ENCODE measurements around the gene PELO. TPM values are rescaled to one million over a fixed set of nuclear protein-coding genes. Genes with fewer than 3 reads are reported as not detected.
A peak's percentile ranks its signal among the peaks of the same experiment; 100 is the strongest.

The PELO gene
- total and polyA plus RNA-seq, 2 donors from 2014 or later, result 29.6 to 38.7 TPM

GRCh38 chr5:52789851-52790250, 2.1 kb downstream of the PELO start:
- Histone ChIP-seq H3K4me3 (ENCODE audit: low read length in 3 of 3) (peak overlapping the region; percentile 77 to 89 (median 84)), H3K9ac (ENCODE audit: low read length in 3 of 3) (peak overlapping the region; percentile 30 to 75 (median 71)), H3K27ac (ENCODE audit: low read depth in 2 of 2, low read length in 2 of 2) (peak overlapping the region in 1 of 2 donors; percentile 95), H3K9me3 (ENCODE audit: control insufficient read depth in 2 of 3, insufficient read depth in 1 of 3, low read length in 3 of 3) (no peaks in the 10 kb centered on the region), H3K27me3 (ENCODE audit: control insufficient read depth, insufficient read depth, low read length) (no peaks in the 10 kb centered on the region), H3K36me3 (ENCODE audit: control insufficient read depth in 2 of 3, insufficient read depth in 3 of 3, low read length in 3 of 3) (no peaks in the 10 kb centered on the region), H3K4me1 (ENCODE audit: control insufficient read depth in 2 of 3, insufficient read depth in 2 of 3, low read depth in 1 of 3, low read length in 3 of 3) (peaks cover 0 to 8% (median 0%) of the 10 kb centered on the region in 3 donors)
- DNase-seq, result no peak
- intact Hi-C loops (cut with DNase I), result loop anchor here (10.0 kb wide), 1 partner anchor 115 kb away; no protein-coding TSS in a partner anchor
- FAIRE-seq, result no peak
- no peak for TF ChIP-seq CTCF (IDR thresholded peaks at IDR 0.05; ENCODE audit: borderline replicate concordance, extremely low read depth, insufficient read depth)

- Histone ChIP-seq H3K9ac (ENCODE audit: low read length in 3 of 3) (no peak overlapping the region), H3K27me3 (ENCODE audit: control insufficient read depth, insufficient read depth, low read length) (no peaks in the 10 kb centered on the region), H3K27ac (ENCODE audit: low read depth in 2 of 2, low read length in 2 of 2) (peak overlapping the region in 1 of 2 donors; percentile 3), H3K4me3 (ENCODE audit: low read length in 3 of 3) (peak overlapping the region in 2 of 3 donors; percentile 14 to 77), H3K36me3 (ENCODE audit: control insufficient read depth in 2 of 3, insufficient read depth in 3 of 3, low read length in 3 of 3) (no peaks in the 10 kb centered on the region), H3K4me1 (ENCODE audit: control insufficient read depth in 2 of 3, insufficient read depth in 2 of 3, low read depth in 1 of 3, low read length in 3 of 3) (peaks cover 0 to 8% (median 0%) of the 10 kb centered on the region in 3 donors), H3K9me3 (ENCODE audit: control insufficient read depth in 2 of 3, insufficient read depth in 1 of 3, low read length in 3 of 3) (no peaks in the 10 kb centered on the region)
- DNase-seq (no peak), FAIRE-seq (no peak)
- intact Hi-C loops (cut with DNase I), result no loop called here
- TF ChIP-seq CTCF (IDR thresholded peaks at IDR 0.05; ENCODE audit: borderline replicate concordance, extremely low read depth, insufficient read depth), result no peak
These were observed 3.6 kb downstream of the PELO start for GRCh38 chr5:52791366-52791765.

- DNase-seq (no peak), FAIRE-seq (no peak)
- no peaks in the 10 kb centered on the region for H3K9me3 ChIP-seq (ENCODE audit: control insufficient read depth in 2 of 3, insufficient read depth in 1 of 3, low read length in 3 of 3)
- no peaks in the 10 kb centered on the region for H3K27me3 ChIP-seq (ENCODE audit: control insufficient read depth, insufficient read depth, low read length)
- TF ChIP-seq CTCF (IDR thresholded peaks at IDR 0.05; ENCODE audit: borderline replicate concordance, extremely low read depth, insufficient read depth), result no peak
- H3K27ac ChIP-seq (ENCODE audit: low read depth in 2 of 2, low read length in 2 of 2), result no peak overlapping the region
- no peak overlapping the region for H3K9ac ChIP-seq (ENCODE audit: low read length in 3 of 3)
- intact Hi-C loops (cut with DNase I), result no loop called here
- H3K4me3 ChIP-seq (ENCODE audit: low read length in 3 of 3), result no peak overlapping the region
- H3K36me3 ChIP-seq (ENCODE audit: control insufficient read depth in 2 of 3, insufficient read depth in 3 of 3, low read length in 3 of 3), result no peaks in the 10 kb centered on the region
- peaks cover 3 to 25% (median 7%) of the 10 kb centered on the region in 3 donors for H3K4me1 ChIP-seq (ENCODE audit: control insufficient read depth in 2 of 3, insufficient read depth in 2 of 3, low read depth in 1 of 3, low read length in 3 of 3)
These were observed 6.8 kb downstream of the PELO start for GRCh38 chr5:52794519-52794918.

- Histone ChIP-seq H3K9me3 (ENCODE audit: control insufficient read depth in 2 of 3, insufficient read depth in 1 of 3, low read length in 3 of 3) (no peaks in the 10 kb centered on the region), H3K4me1 (ENCODE audit: control insufficient read depth in 2 of 3, insufficient read depth in 2 of 3, low read depth in 1 of 3, low read length in 3 of 3) (peaks cover 7 to 17% (median 9%) of the 10 kb centered on the region in 3 donors), H3K9ac (ENCODE audit: low read length in 3 of 3) (no peak overlapping the region), H3K27ac (ENCODE audit: low read depth in 2 of 2, low read length in 2 of 2) (no peak overlapping the region), H3K27me3 (ENCODE audit: control insufficient read depth, insufficient read depth, low read length) (no peaks in the 10 kb centered on the region), H3K36me3 (ENCODE audit: control insufficient read depth in 2 of 3, insufficient read depth in 3 of 3, low read length in 3 of 3) (peaks cover 0 to 3% (median 0%) of the 10 kb centered on the region in 3 donors), H3K4me3 (ENCODE audit: low read length in 3 of 3) (no peak overlapping the region)
- DNase-seq, result no peak
- intact Hi-C loops (cut with DNase I), result no loop called here
- no peak for FAIRE-seq
- no peak for TF ChIP-seq CTCF (IDR thresholded peaks at IDR 0.05; ENCODE audit: borderline replicate concordance, extremely low read depth, insufficient read depth)
These were observed 8.3 kb downstream of the PELO start for GRCh38 chr5:52796031-52796430.

Data from kidney (tissue), 14 donors.